GM19324 (cell line): ENCODE data around the gene ABCG8.

Experiments used
- ATAC-seq: cut with Tn5 transposase; IDR thresholded peaks from one replicate; pipeline ENCODE4 v1.9.1; 2021; ENCODE audit warnings: mild to moderate bottlenecking, moderate library complexity; ENCODE audit not compliant: unreplicated experiment, low FRiP score

The ABCG8 gene

DNA sequence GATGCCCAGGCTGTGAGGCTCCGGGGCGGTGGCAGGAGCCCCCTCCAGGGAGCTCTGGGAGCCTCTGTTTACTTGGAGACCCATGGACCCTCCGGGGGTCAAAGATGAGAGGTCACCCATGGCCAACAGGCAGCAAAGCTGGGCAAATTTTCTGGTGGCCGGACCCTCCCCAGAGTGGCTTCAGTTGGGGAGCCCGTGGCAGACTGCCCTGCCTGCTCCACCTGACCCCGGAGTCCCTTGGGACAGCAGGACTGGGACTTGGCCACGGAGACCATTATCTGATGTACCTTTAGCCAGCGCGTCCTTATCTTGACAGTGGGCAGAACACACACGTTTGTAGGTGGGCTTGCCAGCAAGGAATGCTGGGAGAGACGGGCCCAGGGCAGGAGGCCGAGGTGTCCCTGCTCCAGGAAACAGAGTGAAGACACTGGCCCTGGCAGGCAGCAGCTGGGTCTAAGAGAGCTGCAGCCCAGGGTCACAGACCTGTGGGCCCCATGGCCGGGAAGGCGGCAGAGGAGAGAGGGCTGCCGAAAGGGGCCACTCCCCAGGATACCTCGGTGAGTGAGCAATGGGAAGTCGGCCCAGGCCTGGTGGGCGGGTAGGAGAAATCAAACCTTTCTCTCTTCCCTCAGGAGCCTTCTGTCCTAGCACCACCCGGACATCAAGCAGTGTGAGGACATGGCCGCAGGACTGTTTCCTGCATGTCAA lies at the start of gene ABCG8, which contains the start of gene ABCG5:
Gene ABCG8, plus strand, starts transcription at position 412 of the 708 bp plus-strand sequence. Its CDS starts 83 bp downstream, at position 495.
Gene ABCG5, minus strand, starts transcription at position 280 of the 708 bp plus-strand sequence. Its CDS starts 160 bp downstream, at position 120.
- no peak for ATAC-seq

GRCh38 chr2:43790147-43790546 lies 48.6 kb upstream of the ABCG8 start:
- no peak for ATAC-seq

GRCh38 chr2:43791035-43791765 lies 47.6 kb upstream of the ABCG8 start:
- ATAC-seq: no peak

DNA sequence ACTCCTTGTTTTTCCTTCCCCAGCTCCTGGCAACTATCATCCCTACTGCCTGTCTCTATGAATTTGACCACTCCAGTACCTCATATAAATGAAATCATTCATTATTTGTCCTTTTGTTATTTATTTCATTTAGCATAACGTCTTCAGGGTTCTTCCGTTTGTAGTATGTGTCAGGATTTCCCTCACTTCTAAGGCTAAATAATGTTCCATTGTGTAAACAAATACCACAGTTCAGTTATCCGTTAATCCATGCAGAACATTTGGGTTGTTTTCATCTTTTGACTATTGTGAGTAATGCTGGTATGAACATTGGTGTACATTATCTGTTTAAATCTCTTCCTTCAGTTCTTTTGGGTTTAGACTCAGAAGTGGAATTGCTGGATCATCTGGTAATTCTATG lies 46.1 kb upstream of the ABCG8 start:
- ATAC-seq: no peak

DNA sequence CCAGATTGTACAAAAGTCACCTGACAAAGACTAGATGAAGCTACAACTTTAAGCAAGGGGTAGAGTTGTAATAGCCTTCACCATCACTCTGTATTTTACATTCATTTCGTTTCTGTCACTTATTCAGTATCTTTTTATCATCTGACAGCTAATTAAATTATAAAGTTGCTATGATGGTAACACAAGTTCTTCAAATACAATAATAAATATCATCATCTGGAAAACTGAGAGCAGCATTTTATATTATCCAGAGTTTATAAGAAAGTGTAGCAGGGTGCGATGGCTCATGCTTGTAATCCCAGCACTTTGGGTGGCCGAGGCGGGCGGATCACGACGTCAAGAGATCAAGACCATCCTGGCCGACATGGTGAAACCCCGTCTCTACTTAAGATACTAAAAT lies 43.8 kb upstream of the ABCG8 start:
- ATAC-seq: no peak

- no peak for ATAC-seq
Measured at GRCh38 chr2:43796206-43796605, 42.6 kb upstream of the ABCG8 start.

DNA sequence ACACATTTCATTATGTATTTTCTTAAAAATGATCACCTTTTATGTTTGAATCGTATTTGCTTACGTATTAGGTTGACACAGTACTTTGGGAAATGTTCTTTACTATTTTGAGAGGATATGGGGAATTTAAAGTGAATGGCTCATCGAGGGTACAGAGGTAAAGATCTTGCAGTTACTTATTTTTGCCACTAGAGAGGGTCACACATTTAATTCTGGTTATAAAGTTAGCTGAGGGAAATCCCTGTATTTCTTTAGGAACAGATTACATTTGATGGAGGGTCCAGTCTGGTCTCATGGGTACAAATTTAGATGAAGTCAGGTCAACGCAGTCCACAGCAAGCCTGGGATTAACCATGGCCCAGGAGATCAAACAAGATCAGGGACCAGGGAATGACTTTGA lies 40.5 kb upstream of the ABCG8 start:
- no peak for ATAC-seq

- no peak for ATAC-seq
Measured at GRCh38 chr2:43800894-43801293, 37.9 kb upstream of the ABCG8 start.

DNA sequence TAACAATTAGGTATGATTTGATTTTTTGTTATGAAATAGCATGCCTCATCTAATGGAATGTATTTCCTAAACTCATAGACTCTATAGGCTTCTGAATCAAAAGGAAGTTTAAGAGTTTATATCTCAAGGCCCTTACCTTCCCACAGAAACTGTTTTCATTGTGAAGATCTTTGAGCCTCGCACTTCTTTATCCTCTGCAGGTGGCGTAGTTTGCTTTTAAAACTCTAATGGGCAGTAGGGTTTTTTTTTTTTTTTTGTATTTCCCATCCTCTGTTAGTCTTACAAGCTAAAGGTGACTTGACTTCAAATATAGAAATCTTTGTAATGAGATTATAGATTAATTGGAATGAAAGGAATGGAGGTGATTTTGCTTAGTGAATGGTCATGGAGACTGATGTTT lies 36.6 kb upstream of the ABCG8 start:
- ATAC-seq: no peak

GRCh38 chr2:43803113-43803512 lies 35.7 kb upstream of the ABCG8 start:
- ATAC-seq: no peak

DNA sequence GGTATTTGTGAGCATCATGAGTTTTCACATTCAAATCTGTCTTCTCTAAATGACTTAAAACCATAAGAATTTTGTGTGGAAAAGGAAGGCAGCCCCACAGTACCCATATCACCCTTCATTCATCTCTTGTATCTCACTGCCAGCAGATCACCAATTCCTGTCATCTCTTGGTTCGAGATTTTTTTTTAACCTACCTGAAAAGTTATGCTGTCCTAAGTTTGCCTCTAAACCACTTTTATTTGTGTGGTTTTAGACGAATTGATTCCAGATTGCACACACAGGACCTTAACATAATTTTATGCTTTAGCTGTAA lies 32.1 kb upstream of the ABCG8 start:
- ATAC-seq: no peak

GRCh38 chr2:43810452-43810851 lies 28.3 kb upstream of the ABCG8 start:
- ATAC-seq: no peak

GRCh38 chr2:43810888-43811287 lies 27.9 kb upstream of the ABCG8 start:
- no peak for ATAC-seq

- ATAC-seq: no peak
Measured at GRCh38 chr2:43812006-43812405, 26.8 kb upstream of the ABCG8 start.

- ATAC-seq: no peak
Measured at GRCh38 chr2:43812947-43813346, 25.8 kb upstream of the ABCG8 start.

GRCh38 chr2:43814711-43815110 lies 24.1 kb upstream of the ABCG8 start:
- no peak for ATAC-seq

GRCh38 chr2:43818761-43819160 lies 20.0 kb upstream of the ABCG8 start:
- no peak for ATAC-seq

DNA sequence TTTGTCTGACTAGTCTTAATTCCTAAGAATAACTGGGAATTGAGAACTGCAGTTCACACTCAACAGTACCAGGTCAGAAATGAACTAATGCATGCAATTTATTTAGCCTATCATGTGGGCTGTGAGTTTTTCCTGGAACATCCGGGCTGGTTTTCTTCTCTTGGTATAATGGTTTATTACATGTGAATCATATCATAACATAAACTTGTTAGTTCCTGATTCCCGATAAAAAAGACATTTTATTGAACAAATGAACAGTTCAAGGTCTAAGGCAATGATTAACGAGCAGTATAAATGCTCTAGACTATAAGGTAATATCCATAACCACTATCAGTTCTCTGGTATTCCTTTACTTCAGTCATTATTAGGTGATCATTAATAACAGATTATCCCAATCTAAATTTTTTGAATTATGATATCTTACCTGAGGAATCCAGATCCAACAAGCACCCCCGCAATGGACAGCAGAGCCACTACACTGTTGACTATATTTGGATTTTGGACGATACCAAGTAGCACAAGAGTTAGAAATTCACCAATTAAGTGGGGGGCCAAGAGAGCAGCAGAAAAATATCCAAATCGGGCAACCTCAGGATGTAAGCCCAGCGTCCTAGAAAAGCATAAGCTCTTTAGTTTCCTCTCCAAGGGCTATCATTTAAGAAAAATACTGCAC lies 19.1 kb upstream of the ABCG8 start:
- ATAC-seq: no peak

DNA sequence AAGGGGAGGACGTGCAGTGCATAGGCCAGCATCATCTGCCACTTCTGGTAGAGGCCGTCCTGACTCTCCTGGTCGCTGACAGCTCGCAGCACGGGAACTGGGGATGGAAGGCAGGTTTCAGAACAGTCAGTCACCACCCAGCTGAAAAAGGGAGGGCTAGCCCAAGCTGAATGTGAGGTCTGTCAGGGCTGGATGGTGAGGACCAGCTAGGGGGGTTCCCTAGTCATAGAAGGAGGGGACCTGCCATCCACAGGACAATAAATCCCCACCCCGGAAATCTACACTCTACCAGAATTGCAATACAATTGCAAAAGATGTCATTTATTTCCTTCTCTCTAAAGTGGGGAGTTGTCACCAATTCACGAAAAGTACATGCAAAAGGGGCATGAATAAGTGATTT lies 15.9 kb upstream of the ABCG8 start:
- ATAC-seq: no peak

- no peak for ATAC-seq
Measured at GRCh38 chr2:43823751-43824150, 15.0 kb upstream of the ABCG8 start.

DNA sequence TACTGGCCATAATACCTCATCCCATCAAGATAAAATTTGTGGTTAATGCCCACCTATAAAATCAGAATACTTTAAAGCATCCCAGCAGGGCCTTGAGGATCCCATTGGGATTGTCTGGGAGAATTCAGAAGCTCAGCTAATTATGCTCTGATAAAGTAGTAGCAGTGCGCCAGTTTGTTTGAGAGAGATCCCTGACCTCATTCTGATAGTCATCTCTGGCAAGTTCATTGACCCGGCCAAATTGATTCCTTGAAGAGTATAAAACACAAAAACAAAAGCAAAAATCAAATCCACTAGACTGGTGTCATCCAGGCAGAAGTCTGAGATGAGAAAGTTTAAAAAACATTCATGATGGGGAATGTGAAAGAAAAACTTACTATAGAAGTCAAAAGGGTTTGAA lies 14.3 kb upstream of the ABCG8 start:
- ATAC-seq: no peak
